ENCODE data around the gene MYDGF.

MYDGF gene

GRCh38 chr19:4669723-4670480, at the start of gene MYDGF:
TSS of gene MYDGF (minus strand) at chr19:4670342. CDS start at chr19:4670334, 8 bp downstream.
- peak; percentile 45 for DNase-seq (ENCODE audit: low read depth)
- peak within 1 kb of the TSS; percentile 97 for H3K4me3 ChIP-seq (ENCODE audit: low read depth, low read length)
- TF ChIP-seq, protein P1, sequence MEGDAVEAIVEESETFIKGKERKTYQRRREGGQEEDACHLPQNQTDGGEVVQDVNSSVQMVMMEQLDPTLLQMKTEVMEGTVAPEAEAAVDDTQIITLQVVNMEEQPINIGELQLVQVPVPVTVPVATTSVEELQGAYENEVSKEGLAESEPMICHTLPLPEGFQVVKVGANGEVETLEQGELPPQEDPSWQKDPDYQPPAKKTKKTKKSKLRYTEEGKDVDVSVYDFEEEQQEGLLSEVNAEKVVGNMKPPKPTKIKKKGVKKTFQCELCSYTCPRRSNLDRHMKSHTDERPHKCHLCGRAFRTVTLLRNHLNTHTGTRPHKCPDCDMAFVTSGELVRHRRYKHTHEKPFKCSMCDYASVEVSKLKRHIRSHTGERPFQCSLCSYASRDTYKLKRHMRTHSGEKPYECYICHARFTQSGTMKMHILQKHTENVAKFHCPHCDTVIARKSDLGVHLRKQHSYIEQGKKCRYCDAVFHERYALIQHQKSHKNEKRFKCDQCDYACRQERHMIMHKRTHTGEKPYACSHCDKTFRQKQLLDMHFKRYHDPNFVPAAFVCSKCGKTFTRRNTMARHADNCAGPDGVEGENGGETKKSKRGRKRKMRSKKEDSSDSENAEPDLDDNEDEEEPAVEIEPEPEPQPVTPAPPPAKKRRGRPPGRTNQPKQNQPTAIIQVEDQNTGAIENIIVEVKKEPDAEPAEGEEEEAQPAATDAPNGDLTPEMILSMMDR (IDR thresholded peaks at IDR 0.05; ENCODE audit: control insufficient read depth, extremely low read depth, insufficient read depth) = no peak

- TF ChIP-seq, protein P1 (IDR thresholded peaks at IDR 0.05; ENCODE audit: control insufficient read depth, extremely low read depth, insufficient read depth) = no peak
- no peak for DNase-seq (ENCODE audit: low read depth)
- no peak overlapping the region for H3K4me3 ChIP-seq (ENCODE audit: low read depth, low read length)
Measured at GRCh38 chr19:4719499-4719866, 49.3 kb upstream of the MYDGF start.

GRCh38 chr19:4717966-4718701, 48.0 kb upstream of the MYDGF start:
- TF ChIP-seq, protein P1 (IDR thresholded peaks at IDR 0.05; ENCODE audit: control insufficient read depth, extremely low read depth, insufficient read depth) = no peak
- no peak for DNase-seq (ENCODE audit: low read depth)
- H3K4me3 ChIP-seq (ENCODE audit: low read depth, low read length) = no peak overlapping the region

DNA sequence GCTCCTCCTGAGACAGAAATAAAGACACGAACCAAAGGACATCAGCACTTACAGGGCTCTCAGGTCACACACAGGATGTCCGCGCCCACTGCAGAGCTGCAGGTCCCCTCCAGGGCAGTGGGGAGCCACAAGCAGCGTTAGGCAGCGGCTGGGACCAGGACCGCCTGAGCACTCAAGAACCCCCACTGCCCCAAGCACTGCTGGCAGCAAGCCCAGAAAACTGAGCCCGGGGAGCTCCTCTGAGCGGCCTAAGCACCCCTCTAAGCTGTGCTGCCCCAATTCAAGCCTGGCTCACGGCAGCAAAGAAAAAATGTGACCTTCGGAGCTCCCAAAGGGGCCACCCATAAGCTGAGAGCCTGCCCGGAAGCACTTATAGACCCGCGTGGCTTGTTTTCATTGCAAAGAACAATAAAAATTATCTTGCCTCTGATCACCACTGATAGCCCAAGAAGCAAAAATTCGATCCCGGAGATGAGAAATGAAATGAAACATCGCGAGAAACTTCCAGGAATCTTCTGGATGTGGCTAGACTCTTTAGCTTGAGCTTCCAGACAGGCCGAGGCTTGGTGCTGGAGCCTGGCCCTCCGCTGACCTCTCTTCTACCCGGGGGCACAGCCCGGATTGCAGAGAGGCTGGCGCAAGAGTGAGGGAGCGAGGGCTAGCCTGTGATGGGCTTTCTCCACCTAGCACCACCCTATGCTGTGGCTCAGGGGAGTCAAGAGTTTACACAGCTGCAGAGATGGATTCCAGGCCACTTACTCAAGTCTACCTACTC, 47.2 kb upstream of the MYDGF start:
- TF ChIP-seq, protein P1 (IDR thresholded peaks at IDR 0.05; ENCODE audit: control insufficient read depth, extremely low read depth, insufficient read depth) = no peak
- H3K4me3 ChIP-seq (ENCODE audit: low read depth, low read length) = peak overlapping the region; percentile 18
- DNase-seq (ENCODE audit: low read depth) = peak; percentile 37

DNA sequence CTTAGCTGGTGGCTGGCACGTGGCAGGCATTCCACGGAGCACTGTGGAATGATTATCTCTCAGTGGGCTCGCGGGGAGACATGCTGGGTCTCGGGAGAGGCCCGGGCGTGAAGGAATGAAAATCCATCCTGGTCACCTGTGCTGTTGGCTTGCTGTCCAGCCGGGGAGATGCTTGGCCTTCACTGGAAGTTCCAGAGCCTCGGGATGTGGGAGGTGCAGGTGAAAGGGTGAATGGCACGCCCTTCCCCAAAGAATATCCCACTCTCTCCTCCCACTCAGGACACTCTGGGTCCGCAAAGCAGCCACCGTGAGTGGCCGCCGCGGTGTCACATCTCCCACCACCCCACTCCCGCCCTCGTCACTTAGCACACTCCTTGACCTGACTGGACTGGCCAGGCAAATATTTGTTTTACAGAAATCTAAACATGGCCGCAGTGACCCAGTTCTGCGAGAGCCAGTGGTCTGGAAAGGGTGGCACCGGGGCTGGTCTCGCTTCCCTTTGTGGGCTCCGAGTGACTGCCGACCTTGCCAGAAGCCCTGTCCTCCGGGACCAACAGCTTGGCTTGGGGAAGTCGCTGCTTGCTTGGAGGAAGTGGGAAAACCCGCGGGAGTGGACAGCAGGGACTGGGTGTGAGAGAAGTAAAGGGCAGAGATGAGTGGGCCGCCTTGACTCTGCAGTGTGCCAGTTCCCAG, 45.5 kb upstream of the MYDGF start:
- peak overlapping the region; percentile 14; the same call in 1 of the 2 replicates for H3K4me3 ChIP-seq (ENCODE audit: low read depth, low read length)
- TF ChIP-seq, protein P1 (IDR thresholded peaks at IDR 0.05; ENCODE audit: control insufficient read depth, extremely low read depth, insufficient read depth) = no peak
- peak; percentile 33 for DNase-seq (ENCODE audit: low read depth)

- H3K4me3 ChIP-seq (ENCODE audit: low read depth, low read length) = peak overlapping the region; percentile 14; the same call in 1 of the 2 replicates
- peak; percentile 83 for DNase-seq (ENCODE audit: low read depth)
Measured at GRCh38 chr19:4715178-4715528, 45.0 kb upstream of the MYDGF start.
